H9 (cell line): ENCODE measurements around the gene KCNIP1. TPM values are rescaled to one million over a fixed set of nuclear protein-coding genes. Genes with fewer than 3 reads are reported as not detected.

Experiments
- DNase-seq: peaks from one replicate; pipeline ENCODE4 v3.0.0-alpha.2; 2017
- H2AFZ ChIP-seq: one replicate; pipeline ENCODE4 v1.6.1; 2013; ENCODE audit warnings: mild to moderate bottlenecking, low read length, control low read depth, moderate library complexity
- H2AK5ac ChIP-seq: 2 replicates; pipeline ENCODE4 v1.6.1; 2013; ENCODE audit warnings: low read length, control low read depth, mixed read lengths; ENCODE audit not compliant: insufficient read length
- H2BK120ac ChIP-seq: one replicate; pipeline ENCODE4 v1.6.1; 2013; ENCODE audit warnings: low read depth, mild to moderate bottlenecking, low read length, control low read depth, inconsistent platforms; ENCODE audit not compliant: poor library complexity, severe bottlenecking
- H2BK12ac ChIP-seq: 2 replicates; pipeline ENCODE4 v1.6.1; 2013; ENCODE audit warnings: low read length, control low read depth, mixed read lengths, low read depth; ENCODE audit not compliant: insufficient read length
- H2BK15ac ChIP-seq: 2 replicates; pipeline ENCODE4 v1.6.1; 2013; ENCODE audit warnings: low read depth, low read length, control low read depth
- H2BK20ac ChIP-seq: one replicate; pipeline ENCODE4 v1.6.1; 2013; ENCODE audit warnings: low read depth, mild to moderate bottlenecking, low read length, control low read depth, inconsistent platforms; ENCODE audit not compliant: poor library complexity, severe bottlenecking
- H2BK5ac ChIP-seq: 2 replicates; pipeline ENCODE4 v1.6.1; 2013; ENCODE audit warnings: low read length, control low read depth, mixed read lengths; ENCODE audit not compliant: insufficient read length
- H3K14ac ChIP-seq: 2 replicates; pipeline ENCODE4 v1.6.1; 2013; ENCODE audit warnings: low read length, control low read depth; ENCODE audit not compliant: insufficient read depth
- H3K18ac ChIP-seq: 2 replicates; pipeline ENCODE4 v1.6.1; 2013; ENCODE audit warnings: low read depth, mild to moderate bottlenecking, mixed read lengths, low read length, control low read depth; ENCODE audit not compliant: insufficient read length
- H3K23ac ChIP-seq: 2 replicates; pipeline ENCODE4 v1.6.1; 2013; ENCODE audit warnings: low read length, control low read depth, mixed read lengths, low read depth; ENCODE audit not compliant: insufficient read length
- H3K23me2 ChIP-seq: 2 replicates; pipeline ENCODE4 v1.6.1; 2013; ENCODE audit warnings: low read depth, mild to moderate bottlenecking, mixed read lengths, low read length, control low read depth; ENCODE audit not compliant: insufficient read length, poor library complexity, severe bottlenecking
- H3K27ac ChIP-seq: 2 replicates; pipeline ENCODE4 v1.5.1; 2013; ENCODE audit warnings: low read length, control low read depth, mixed read lengths, low read depth; ENCODE audit not compliant: insufficient read length
- H3K27me3 ChIP-seq: 2 replicates; pipeline ENCODE4 v1.6.1; 2013; ENCODE audit warnings: low read length, control low read depth, inconsistent platforms; ENCODE audit not compliant: insufficient read depth
- H3K4ac ChIP-seq: 2 replicates; pipeline ENCODE4 v1.6.1; 2013; ENCODE audit warnings: low read depth, mild to moderate bottlenecking, control low read depth, inconsistent platforms, low read length, moderate library complexity
- H3K4me1 ChIP-seq: 2 replicates; pipeline ENCODE4 v1.6.1; 2013; ENCODE audit warnings: low read length, control low read depth, inconsistent platforms; ENCODE audit not compliant: insufficient read depth
- H3K4me2 ChIP-seq: 2 replicates; pipeline ENCODE4 v1.6.1; 2013; ENCODE audit warnings: low read length, control low read depth, mixed read lengths; ENCODE audit not compliant: insufficient read length, insufficient read depth
- H3K56ac ChIP-seq: 2 replicates; pipeline ENCODE4 v1.6.1; 2013; ENCODE audit warnings: low read depth, mild to moderate bottlenecking, mixed read lengths, low read length, control low read depth; ENCODE audit not compliant: insufficient read length
- H3K79me1 ChIP-seq: 2 replicates; pipeline ENCODE4 v1.6.1; 2013; ENCODE audit warnings: low read depth, mild to moderate bottlenecking, moderate library complexity, low read length, control low read depth, inconsistent platforms; ENCODE audit not compliant: insufficient read depth, poor library complexity, severe bottlenecking
- H3K79me2 ChIP-seq: 2 replicates; pipeline ENCODE4 v1.6.1; 2013; ENCODE audit warnings: low read length, control low read depth, inconsistent platforms; ENCODE audit not compliant: insufficient read depth
- H3K9ac ChIP-seq: 2 replicates; pipeline ENCODE4 v1.6.1; 2013; ENCODE audit warnings: low read length, control low read depth, mixed read lengths; ENCODE audit not compliant: insufficient read length; ENCODE audit errors: extremely low read depth
- H3K9me3 ChIP-seq: one replicate; pipeline ENCODE4 v1.6.1; 2013; ENCODE audit warnings: low read depth, low read length, inconsistent platforms; ENCODE audit not compliant: control insufficient read depth
- H3T11ph ChIP-seq: one replicate; pipeline ENCODE4 v1.6.1; 2013; ENCODE audit warnings: mild to moderate bottlenecking, low read length, control low read depth, inconsistent platforms
- H4K20me1 ChIP-seq: one replicate; pipeline ENCODE4 v1.6.1; 2013; ENCODE audit not compliant: control insufficient read depth, insufficient read length, insufficient read depth
- H4K5ac ChIP-seq: 2 replicates; pipeline ENCODE4 v1.6.1; 2013; ENCODE audit warnings: low read depth, mild to moderate bottlenecking, mixed read lengths, low read length, control low read depth; ENCODE audit not compliant: insufficient read length
- H4K8ac ChIP-seq: replicated peaks from 2 replicates; pipeline ENCODE4 v1.6.1; 2013; ENCODE audit warnings: low read length, control low read depth, mixed read lengths, low read depth; ENCODE audit not compliant: insufficient read length
- H4K91ac ChIP-seq: 2 replicates; pipeline ENCODE4 v1.6.1; 2013; ENCODE audit warnings: low read depth, mild to moderate bottlenecking, moderate library complexity, mixed read lengths, low read length, control low read depth; ENCODE audit not compliant: insufficient read length
- H3K27ac Mint-ChIP-seq, 3 experiments: 2 replicates in 2 of 3; 3 replicates in 1 of 3; pipeline ENCODE4 v1.8.0; 2020 to 2021; ENCODE audit warnings: mixed read lengths in 3 of 3, mild to moderate bottlenecking in 1 of 3, moderate library complexity in 1 of 3
- H3K27me3 Mint-ChIP-seq: 2 replicates; pipeline ENCODE4 v1.8.0; 2021; ENCODE audit warnings: low read depth, mild to moderate bottlenecking, moderate library complexity, mixed read lengths
- H3K36me3 Mint-ChIP-seq, 3 experiments: 2 replicates in 2 of 3; 3 replicates in 1 of 3; pipeline ENCODE4 v1.8.0; 2020 to 2021; ENCODE audit warnings: low read depth in 3 of 3, mixed read lengths in 3 of 3; ENCODE audit not compliant: insufficient read depth in 1 of 3
- H3K4me1 Mint-ChIP-seq, 2 experiments: 2 replicates each; pipeline ENCODE4 v1.8.0; 2020; ENCODE audit warnings: mixed read lengths in 2 of 2
- H3K4me3 Mint-ChIP-seq, 2 experiments: 2 replicates in 1 of 2; 3 replicates in 1 of 2; pipeline ENCODE4 v1.8.0; 2020 to 2021; ENCODE audit warnings: mild to moderate bottlenecking in 2 of 2, mixed read lengths in 2 of 2, moderate library complexity in 1 of 2
- H3K9me3 Mint-ChIP-seq, 2 experiments: 2 replicates in 1 of 2; 3 replicates in 1 of 2; pipeline ENCODE4 v1.8.0; 2020; ENCODE audit warnings: mild to moderate bottlenecking in 2 of 2, mixed read lengths in 2 of 2, moderate library complexity in 1 of 2
- CTCF ChIP-seq: fragments of 200-600 bp; sonication (generic); conservative IDR thresholded peaks from 3 replicates; pipeline ENCODE4 v1.8.0; 2021; ENCODE audit warnings: antibody characterized with exemption, mild to moderate bottlenecking
- WGBS: extraction: QIAGEN DNeasy Blood & Tissue Kit; methylation state at CpG from one replicate; pipeline ENCODE4 v1.1.7; 2013; ENCODE audit warnings: missing lambda C conversion rate, low lambda C conversion rate, mixed read lengths; ENCODE audit not compliant: insufficient read length; ENCODE audit errors: extremely low coverage; 5-methylcytosine and 5-hydroxymethylcytosine counted together
- total RNA-seq: library from RNA; stranded (reverse); gene quantifications from 2 replicates; pipeline ENCODE4 v1.2.1, GENCODE V29; 2021

Gene KCNIP1
- total RNA-seq, 1 experiment from 2014 or later: 0.63 TPM

GRCh38 chr5:170477906-170478305 lies 25.9 kb upstream of the KCNIP1 start:
- no peak overlapping the region for H3K27ac Mint-ChIP-seq
- Histone ChIP-seq H2BK120ac (no peak overlapping the region), H3K9ac (no peak overlapping the region), H2BK20ac (no peak overlapping the region), H4K5ac (no peak overlapping the region), H2AFZ (no peak overlapping the region), H3K23ac (no peak overlapping the region), H3K14ac (no peak overlapping the region), H3K79me2 (no peaks in the 10 kb centered on the region), H3K79me1 (no peaks in the 10 kb centered on the region), H2AK5ac (no peak overlapping the region), H4K20me1 (no peaks in the 10 kb centered on the region), H3K56ac (no peak overlapping the region), H4K91ac (no peak overlapping the region), H2BK5ac (no peak overlapping the region), H3K4me2 (no peak overlapping the region), H4K8ac (no peak overlapping the region), H3K18ac (no peak overlapping the region), H3K27me3 (no peaks in the 10 kb centered on the region), H3K23me2 (no peaks in the 10 kb centered on the region), H3K4me1 (no peaks in the 10 kb centered on the region; the same call in 1 of the 2 replicates), H3K4ac (no peak overlapping the region), H3T11ph (no peak overlapping the region), H3K27ac (no peak overlapping the region), H2BK12ac (no peak overlapping the region), H2BK15ac (no peak overlapping the region), H3K9me3 (no peaks in the 10 kb centered on the region)
- peaks cover 0 to 2% of the 10 kb centered on the region in 2 experiments; a peak in 1 of 5 replicates for H3K9me3 Mint-ChIP-seq
- H3K27me3 Mint-ChIP-seq: peaks cover 7% of the 10 kb centered on the region; the same call in 1 of the 2 replicates
- H3K36me3 Mint-ChIP-seq: no peaks in the 10 kb centered on the region
- DNase-seq: no peak
- no peak for TF ChIP-seq CTCF
- H3K4me1 Mint-ChIP-seq: peaks cover 21 to 22% of the 10 kb centered on the region in 2 experiments
- WGBS: no CpG with 5 or more reads among the region's 1 CpG
- no peak overlapping the region for H3K4me3 Mint-ChIP-seq
